Activated CD4-positive, alpha-beta memory T cell treated with anti-CD3 and anti-CD28 coated beads for 36 hours (primary cell): Measurements from ENCODE around the gene FBXW8. TPM values are rescaled to one million over a fixed set of nuclear protein-coding genes. Genes with fewer than 3 reads are reported as not detected.

ENCODE experiments used
- CTCF ChIA-PET: fragments of 350-600 bp; sonication (Branson Sonifier 250); formaldehyde crosslinking; loops from one replicate; lab custom pipeline; 2021; ENCODE audit warnings: antibody characterized with exemption, inconsistent platforms; lab: Charles Lee
- POLR2A ChIA-PET: fragments of 350-600 bp; sonication (Branson Sonifier 250); formaldehyde crosslinking; loops from one replicate; lab custom pipeline; 2021; ENCODE audit warnings: antibody characterized with exemption; lab: Charles Lee
- DNase-seq: peaks from one replicate; pipeline ENCODE4 v3.0.0-alpha.2; 2020
- H3K27ac Mint-ChIP-seq: one replicate; pipeline ENCODE4 v1.8.0; 2021; ENCODE audit warnings: mixed read lengths
- H3K27me3 Mint-ChIP-seq: one replicate; pipeline ENCODE4 v1.8.0; 2021; ENCODE audit warnings: mixed read lengths
- H3K36me3 Mint-ChIP-seq: one replicate; pipeline ENCODE4 v1.8.0; 2021; ENCODE audit warnings: mixed read lengths
- H3K4me1 Mint-ChIP-seq: one replicate; pipeline ENCODE4 v1.8.0; 2021; ENCODE audit warnings: low read depth, mixed read lengths
- H3K4me3 Mint-ChIP-seq: one replicate; pipeline ENCODE4 v1.8.0; 2021; ENCODE audit warnings: mild to moderate bottlenecking, mixed read lengths
- H3K9me3 Mint-ChIP-seq: one replicate; pipeline ENCODE4 v1.8.0; 2021; ENCODE audit warnings: mixed read lengths
- intact Hi-C: fragments of 100-400 bp; cut with micrococcal nuclease; formaldehyde crosslinking; loops from one replicate; pipeline ENCODE4 v1.15.1; 2023
- total RNA-seq, 2 experiments: library from RNA; stranded (reverse); gene quantifications; one replicate each; pipeline ENCODE4 v1.2.3, GENCODE V29; 2021

Gene FBXW8
- total RNA-seq, 2 experiments from 2014 or later, result 5.3 to 5.7 TPM

DNA sequence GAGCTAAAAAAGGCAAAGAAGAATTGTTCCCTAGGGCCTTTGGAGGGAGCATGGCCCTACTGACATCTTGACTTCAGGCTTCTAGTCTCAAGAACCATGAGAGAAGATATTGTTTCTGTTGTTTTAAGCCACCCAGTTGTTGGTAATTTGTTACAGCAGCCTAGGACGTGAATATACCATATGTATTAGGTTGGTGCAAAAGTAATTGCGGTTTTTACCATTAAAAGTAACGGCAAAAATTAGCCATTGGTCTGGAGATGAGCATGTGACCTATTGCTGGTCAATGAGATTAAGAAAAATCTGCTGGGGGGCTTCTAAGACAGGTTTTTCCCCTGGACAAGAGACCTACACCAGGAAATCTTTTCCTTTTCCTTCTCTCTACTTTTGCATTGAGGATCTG is 19.7 kb upstream of the FBXW8 start:
- POLR2A ChIA-PET, result no interaction called here
- intact Hi-C loops, result no loop called here
- Mint-ChIP-seq H3K27ac (no peak overlapping the region), H3K4me1 (no peaks in the 10 kb centered on the region), H3K9me3 (peaks cover 3% of the 10 kb centered on the region), H3K4me3 (no peak overlapping the region), H3K27me3 (peaks cover 7% of the 10 kb centered on the region), H3K36me3 (no peaks in the 10 kb centered on the region)
- CTCF ChIA-PET, result no interaction called here
- DNase-seq, result no peak

DNA sequence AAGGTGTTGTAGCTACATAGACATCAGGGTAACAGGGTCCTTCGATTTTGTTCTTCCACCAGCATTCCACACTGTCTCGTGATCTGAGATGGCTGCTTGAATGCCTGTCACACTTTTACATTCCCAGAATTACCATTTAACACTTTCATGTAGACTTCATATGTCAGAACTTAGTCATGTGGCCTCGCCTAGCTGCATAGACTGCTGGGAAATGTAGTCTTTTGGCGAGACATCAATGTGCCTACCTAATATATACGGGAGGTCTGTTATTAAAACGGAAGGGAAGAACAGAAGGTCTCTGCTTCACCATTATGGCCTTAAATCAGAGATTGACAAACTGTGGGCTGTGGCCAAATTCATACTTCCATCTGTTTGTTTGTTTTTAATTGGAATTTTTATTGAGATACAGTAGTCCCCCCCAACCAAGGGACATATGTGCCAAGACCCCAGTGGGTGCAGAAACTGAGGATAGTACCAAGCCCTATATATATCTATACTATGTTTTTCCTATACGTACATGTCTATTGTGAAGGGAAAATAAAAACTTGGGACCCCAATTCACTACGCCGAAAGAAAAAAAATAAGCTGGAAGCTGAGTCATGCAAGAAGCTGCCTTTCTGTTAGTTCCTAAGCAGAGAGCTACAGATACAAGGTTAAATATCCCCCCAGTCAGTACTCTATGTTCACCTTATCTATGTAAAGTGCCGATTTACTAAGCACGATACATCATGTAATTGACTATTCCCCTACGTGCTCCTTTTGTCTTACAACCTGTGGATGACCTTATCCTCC is 18.2 kb upstream of the FBXW8 start:
- peaks cover 2% of the 10 kb centered on the region for H3K27me3 Mint-ChIP-seq
- no peak overlapping the region for H3K27ac Mint-ChIP-seq
- ChIA-PET CTCF (no interaction called here), POLR2A (no interaction called here)
- no peak overlapping the region for H3K4me3 Mint-ChIP-seq
- H3K4me1 Mint-ChIP-seq, result no peaks in the 10 kb centered on the region
- no peak for DNase-seq
- peaks cover 3% of the 10 kb centered on the region for H3K9me3 Mint-ChIP-seq
- H3K36me3 Mint-ChIP-seq, result no peaks in the 10 kb centered on the region
- intact Hi-C loops, result no loop called here

DNA sequence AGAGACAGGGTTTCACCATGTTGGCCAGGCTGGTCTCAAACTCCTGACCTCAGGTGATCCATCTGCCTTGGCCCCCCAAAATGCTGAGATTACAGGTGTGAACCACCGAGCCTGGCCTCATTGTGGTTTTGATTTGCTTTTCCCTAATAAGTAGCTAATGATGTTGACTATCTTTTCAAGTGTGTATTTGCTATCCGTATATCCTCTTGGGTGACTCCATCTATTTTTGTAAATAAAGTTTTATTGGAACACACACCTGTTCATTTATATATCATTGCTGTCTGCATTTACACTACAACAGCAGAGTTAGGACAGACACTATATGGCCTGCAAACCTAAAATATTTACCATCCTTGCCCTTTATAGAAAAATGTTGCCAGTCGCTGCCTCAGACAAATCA is 15.8 kb upstream of the FBXW8 start:
- Mint-ChIP-seq H3K4me3 (no peak overlapping the region), H3K4me1 (no peaks in the 10 kb centered on the region), H3K27ac (no peak overlapping the region), H3K27me3 (peaks cover 8% of the 10 kb centered on the region), H3K36me3 (no peaks in the 10 kb centered on the region), H3K9me3 (peaks cover 5% of the 10 kb centered on the region)
- intact Hi-C loops, result no loop called here
- DNase-seq, result no peak
- ChIA-PET CTCF (no interaction called here), POLR2A (no interaction called here)

DNA sequence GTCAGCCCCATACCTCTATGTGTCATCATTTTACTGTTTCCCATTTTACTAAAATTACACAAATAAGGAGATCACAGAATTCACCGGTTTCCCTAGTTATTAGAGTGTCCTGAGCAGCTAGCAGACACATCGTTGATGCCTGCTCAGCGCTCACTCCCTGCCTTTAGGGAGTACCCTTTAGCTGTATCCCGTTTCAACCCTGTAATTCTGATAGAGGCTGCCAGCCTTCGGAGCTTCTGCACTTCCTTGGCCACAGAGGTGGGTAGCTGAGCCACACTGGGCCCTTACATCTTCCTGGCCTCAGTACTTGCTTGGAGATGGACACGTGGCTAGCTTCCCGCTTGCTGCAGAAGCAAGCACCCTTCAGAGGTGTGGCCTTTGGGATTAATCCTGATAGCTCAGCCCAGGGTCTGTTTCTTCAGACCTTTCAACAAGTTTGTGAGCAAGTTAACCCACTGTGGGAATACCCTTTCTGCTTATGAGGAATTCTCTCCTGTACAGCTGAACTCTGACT is 14.3 kb upstream of the FBXW8 start:
- Mint-ChIP-seq H3K27ac (no peak overlapping the region), H3K36me3 (no peaks in the 10 kb centered on the region), H3K4me3 (no peak overlapping the region), H3K4me1 (no peaks in the 10 kb centered on the region), H3K27me3 (peaks cover 13% of the 10 kb centered on the region), H3K9me3 (peaks cover 2% of the 10 kb centered on the region)
- POLR2A ChIA-PET, result no interaction called here
- intact Hi-C loops, result no loop called here
- CTCF ChIA-PET, result no interaction called here
- no peak for DNase-seq

DNA sequence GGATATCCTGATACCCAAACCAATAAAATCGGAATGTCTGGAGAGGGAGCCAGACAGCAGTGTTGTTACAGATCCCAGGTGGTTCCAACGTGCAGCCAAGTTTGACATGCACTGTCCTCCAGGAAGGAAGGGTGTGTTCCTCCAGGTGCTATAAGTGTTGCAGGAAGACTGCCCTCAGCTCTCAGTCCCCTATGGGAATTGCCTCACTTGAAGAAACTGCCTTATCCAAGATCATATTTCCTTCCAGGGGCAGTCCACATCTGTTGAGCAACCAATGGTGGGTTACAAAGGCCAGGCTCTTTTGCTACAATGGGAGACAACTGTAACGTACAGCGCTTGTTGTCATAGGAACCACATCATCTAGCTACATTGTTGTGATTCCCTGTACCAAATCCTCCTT is 13.3 kb upstream of the FBXW8 start:
- Mint-ChIP-seq H3K4me3 (no peak overlapping the region), H3K27ac (no peak overlapping the region), H3K36me3 (no peaks in the 10 kb centered on the region), H3K4me1 (no peaks in the 10 kb centered on the region), H3K27me3 (peaks cover 21% of the 10 kb centered on the region), H3K9me3 (peaks cover 2% of the 10 kb centered on the region)
- CTCF ChIA-PET, result no interaction called here
- no peak for DNase-seq
- POLR2A ChIA-PET, result no interaction called here
- intact Hi-C loops, result no loop called here

DNA sequence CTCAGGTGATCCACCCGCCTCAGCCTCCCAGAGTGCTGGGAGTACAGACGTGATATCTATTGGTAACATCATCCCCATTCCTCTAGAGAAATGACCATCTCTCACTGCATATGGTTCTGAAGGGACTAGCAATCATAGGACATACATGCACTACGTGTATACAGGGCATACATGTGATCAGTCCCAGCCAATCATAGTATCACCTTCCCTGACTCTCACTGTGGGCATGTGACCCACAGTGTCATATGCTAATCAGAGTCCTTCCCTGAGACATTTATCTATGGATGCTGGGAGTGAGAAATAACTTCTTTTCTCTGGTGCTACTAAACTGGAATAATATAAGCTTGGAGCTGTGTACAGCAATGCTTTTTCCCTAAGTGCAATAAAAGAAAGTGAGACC is 12.1 kb upstream of the FBXW8 start:
- intact Hi-C loops, result no loop called here
- no peak overlapping the region for H3K27ac Mint-ChIP-seq
- ChIA-PET POLR2A (interaction anchor here (0.6 kb wide), 1 partner anchor 10 kb away, joined by 4 read pairs; no protein-coding TSS in a partner anchor), CTCF (no interaction called here)
- no peak for DNase-seq
- H3K4me3 Mint-ChIP-seq, result no peak overlapping the region
- H3K36me3 Mint-ChIP-seq, result no peaks in the 10 kb centered on the region
- no peaks in the 10 kb centered on the region for H3K4me1 Mint-ChIP-seq
- peaks cover 2% of the 10 kb centered on the region for H3K9me3 Mint-ChIP-seq
- H3K27me3 Mint-ChIP-seq, result peaks cover 23% of the 10 kb centered on the region

DNA sequence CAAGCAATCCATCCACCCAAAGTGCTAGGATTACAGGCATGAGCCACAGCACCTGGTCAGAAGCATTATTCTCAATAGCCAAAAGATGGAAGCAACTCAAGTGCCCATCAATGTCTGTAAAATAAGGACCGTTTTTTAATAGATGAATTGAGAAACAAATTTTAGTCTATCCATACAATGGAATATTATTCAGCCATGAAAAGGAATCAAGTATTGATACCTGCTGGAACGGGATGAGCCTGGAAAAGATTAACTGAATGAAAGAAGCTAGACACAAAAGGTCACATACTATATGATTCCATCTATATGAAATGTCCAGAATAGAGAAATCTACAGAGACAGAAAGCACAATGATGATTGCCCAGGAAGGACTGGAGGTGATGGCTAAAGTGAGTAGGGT is 9.1 kb upstream of the FBXW8 start:
- no peak for DNase-seq
- H3K4me1 Mint-ChIP-seq, result no peaks in the 10 kb centered on the region
- intact Hi-C loops, result no loop called here
- H3K27ac Mint-ChIP-seq, result no peak overlapping the region
- H3K36me3 Mint-ChIP-seq, result no peaks in the 10 kb centered on the region
- ChIA-PET CTCF (no interaction called here), POLR2A (no interaction called here)
- H3K9me3 Mint-ChIP-seq, result peaks cover 2% of the 10 kb centered on the region
- H3K27me3 Mint-ChIP-seq, result peaks cover 30% of the 10 kb centered on the region
- no peak overlapping the region for H3K4me3 Mint-ChIP-seq

DNA sequence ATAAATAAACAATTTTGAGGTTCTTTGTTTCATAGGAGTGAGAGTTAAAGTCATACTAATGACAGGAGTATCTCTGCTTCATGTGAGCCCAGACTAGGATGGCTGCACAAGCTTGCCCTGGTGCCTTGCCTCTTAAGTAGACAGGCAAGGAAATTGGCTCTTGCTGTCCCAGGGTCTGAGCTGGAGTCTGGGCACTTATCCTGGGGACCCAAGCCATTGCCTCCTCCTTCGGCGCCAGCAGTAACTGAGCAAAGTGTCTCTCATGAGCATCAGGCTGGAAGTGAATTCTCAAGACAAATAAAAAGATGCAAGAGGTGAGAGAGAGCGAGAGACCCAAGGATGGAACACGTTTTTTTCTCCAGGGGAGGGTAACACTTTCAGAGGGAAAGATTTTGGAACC is 6.9 kb upstream of the FBXW8 start:
- intact Hi-C loops, result no loop called here
- Mint-ChIP-seq H3K9me3 (no peaks in the 10 kb centered on the region), H3K36me3 (no peaks in the 10 kb centered on the region), H3K27me3 (peaks cover 27% of the 10 kb centered on the region), H3K4me1 (no peaks in the 10 kb centered on the region), H3K4me3 (no peak overlapping the region), H3K27ac (no peak overlapping the region)
- DNase-seq, result no peak
- CTCF ChIA-PET, result no interaction called here
- POLR2A ChIA-PET, result no interaction called here

DNA sequence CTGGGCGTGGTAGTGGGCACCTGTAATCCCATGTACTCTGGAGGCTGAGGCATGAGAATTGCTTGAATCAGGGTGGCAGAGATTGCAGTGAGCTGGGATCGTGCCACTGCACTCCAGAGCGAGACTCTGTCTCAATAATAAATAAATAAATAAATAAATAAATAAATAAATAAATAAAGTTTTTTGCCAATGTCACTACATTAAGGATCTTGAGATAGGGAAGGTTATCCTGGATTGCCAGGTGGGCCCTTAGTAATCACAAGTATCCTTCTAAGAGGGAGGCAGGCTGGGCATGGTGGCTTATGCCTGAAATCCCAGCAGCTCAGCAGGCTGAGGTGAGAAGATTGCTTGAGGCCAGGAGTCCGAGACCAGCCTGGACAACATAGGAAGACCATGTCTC is 4.5 kb upstream of the FBXW8 start:
- Mint-ChIP-seq H3K36me3 (peaks cover 3% of the 10 kb centered on the region), H3K9me3 (no peaks in the 10 kb centered on the region), H3K4me1 (peaks cover 3% of the 10 kb centered on the region), H3K4me3 (no peak overlapping the region), H3K27me3 (peaks cover 19% of the 10 kb centered on the region), H3K27ac (no peak overlapping the region)
- no peak for DNase-seq
- POLR2A ChIA-PET, result no interaction called here
- CTCF ChIA-PET, result no interaction called here
- intact Hi-C loops, result no loop called here

DNA sequence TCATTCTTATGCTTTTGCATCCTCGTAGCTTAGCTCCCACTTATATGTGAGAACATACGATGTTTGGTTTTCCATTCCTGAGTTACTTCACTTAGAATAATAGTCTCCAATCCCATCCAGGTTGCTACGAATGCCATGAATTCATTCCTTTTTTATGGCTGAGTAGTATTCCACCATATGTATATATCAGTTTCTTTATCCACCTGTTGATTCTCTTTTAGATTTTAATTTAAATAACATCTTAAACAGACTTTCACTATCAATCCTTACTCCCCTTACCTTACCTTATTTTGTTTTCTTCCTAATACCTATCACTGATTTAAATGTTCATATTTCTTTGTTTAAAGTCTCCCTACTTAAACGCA is 488 bp upstream of the FBXW8 start:
- DNase-seq, result no peak
- ChIA-PET CTCF (no interaction called here), POLR2A (no interaction called here)
- H3K9me3 Mint-ChIP-seq, result no peaks in the 10 kb centered on the region
- peak overlapping the region; percentile 85 for H3K4me3 Mint-ChIP-seq
- peaks cover 15% of the 10 kb centered on the region for H3K4me1 Mint-ChIP-seq
- no peak overlapping the region for H3K27ac Mint-ChIP-seq
- intact Hi-C loops, result no loop called here
- H3K27me3 Mint-ChIP-seq, result peaks cover 2% of the 10 kb centered on the region
- H3K36me3 Mint-ChIP-seq, result peaks cover 8% of the 10 kb centered on the region

DNA sequence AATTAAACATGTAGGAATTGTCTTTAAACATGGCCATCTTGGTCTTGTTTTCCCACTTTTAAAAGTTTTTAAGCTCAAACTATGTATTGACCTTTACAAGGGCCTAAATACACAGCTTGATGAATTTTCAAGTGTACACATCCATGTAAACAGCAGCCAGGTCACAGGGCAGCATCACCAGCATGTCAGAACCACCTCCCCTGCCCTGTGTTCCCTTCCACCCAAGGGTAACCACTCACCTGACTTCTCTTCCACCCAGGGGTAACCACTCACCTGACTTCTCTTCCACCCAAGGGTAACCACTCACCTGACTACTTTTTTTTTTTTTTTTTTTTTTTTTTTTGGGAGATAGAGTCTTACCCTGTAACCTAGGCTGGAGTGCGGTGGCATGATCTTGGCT is 4.6 kb downstream of the FBXW8 start:
- CTCF ChIA-PET, result no interaction called here
- Mint-ChIP-seq H3K27ac (no peak overlapping the region), H3K4me3 (no peak overlapping the region), H3K36me3 (peaks cover 19% of the 10 kb centered on the region), H3K4me1 (peaks cover 33% of the 10 kb centered on the region), H3K9me3 (no peaks in the 10 kb centered on the region), H3K27me3 (no peaks in the 10 kb centered on the region)
- DNase-seq, result no peak
- POLR2A ChIA-PET, result no interaction called here
- intact Hi-C loops, result no loop called here

DNA sequence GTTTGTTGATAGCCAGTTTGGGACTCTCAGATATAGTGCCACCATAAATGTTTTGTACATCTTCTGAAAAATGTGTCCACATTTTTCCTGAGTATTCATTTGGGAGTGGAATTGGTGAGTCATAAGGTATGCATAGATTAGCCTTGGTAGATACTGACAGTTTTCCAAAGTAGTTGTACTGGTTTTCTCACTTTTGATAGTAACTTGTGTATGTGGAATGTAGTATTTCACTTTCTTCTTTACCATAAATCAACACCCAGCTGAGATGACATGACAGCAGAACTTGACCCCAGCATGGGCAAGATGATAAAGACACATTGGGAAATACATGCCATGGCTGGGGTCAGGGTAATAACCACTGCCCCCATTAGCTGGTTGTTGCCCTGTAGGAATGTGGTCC is 5.4 kb downstream of the FBXW8 start:
- CTCF ChIA-PET, result interaction anchor here (0.6 to 1.1 kb wide), 2 partner anchors 43 to 49 kb away, joined by 3 read pairs; no protein-coding TSS in a partner anchor
- intact Hi-C loops, result no loop called here

DNA sequence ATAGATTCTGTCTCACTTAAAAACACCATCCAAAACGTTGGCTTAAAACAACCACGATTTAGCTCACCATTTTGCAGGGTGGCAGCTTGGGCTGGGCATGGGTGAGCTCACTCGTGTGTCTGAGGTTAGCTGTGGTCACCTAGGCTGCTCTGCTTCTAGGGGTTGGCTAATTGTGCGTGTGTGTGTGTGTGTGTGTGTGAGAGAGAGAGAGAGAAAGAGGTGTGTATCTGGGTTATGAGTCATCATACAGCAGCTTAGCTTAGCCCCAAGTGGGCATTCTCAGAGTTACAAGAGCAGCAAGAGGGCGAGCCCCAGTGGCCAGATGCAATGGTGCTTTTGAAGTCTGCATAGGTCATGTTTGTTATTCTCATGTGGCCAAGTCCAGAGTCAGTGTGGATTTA is 6.0 kb downstream of the FBXW8 start:
- POLR2A ChIA-PET, result interaction anchor here (0.6 to 1.3 kb wide), 3 partner anchors 8 to 42 kb away, joined by 3 to 4 read pairs (median 3); no protein-coding TSS in a partner anchor
- H3K9me3 Mint-ChIP-seq, result no peaks in the 10 kb centered on the region
- intact Hi-C loops, result no loop called here

More for the DNA sequence above, 5.4 kb downstream of the FBXW8 start:
- DNase-seq, result no peak
- Mint-ChIP-seq H3K4me1 (peaks cover 37% of the 10 kb centered on the region), H3K27me3 (peaks cover 2% of the 10 kb centered on the region), H3K9me3 (no peaks in the 10 kb centered on the region), H3K4me3 (no peak overlapping the region), H3K27ac (no peak overlapping the region), H3K36me3 (peaks cover 16% of the 10 kb centered on the region)
- POLR2A ChIA-PET, result interaction anchor here (1.1 to 1.3 kb wide), 2 partner anchors 9 to 42 kb away, joined by 3 to 4 read pairs; no protein-coding TSS in a partner anchor

More for the DNA sequence above, 6.0 kb downstream of the FBXW8 start:
- Mint-ChIP-seq H3K27ac (peak overlapping the region; percentile 50), H3K36me3 (peaks cover 16% of the 10 kb centered on the region), H3K4me3 (no peak overlapping the region), H3K27me3 (peaks cover 2% of the 10 kb centered on the region), H3K4me1 (peaks cover 37% of the 10 kb centered on the region)
- CTCF ChIA-PET, result interaction anchor here (0.6 to 1.1 kb wide), 3 partner anchors 42 to 49 kb away, joined by 3 read pairs; no protein-coding TSS in a partner anchor
- DNase-seq, result peak; percentile 58
